Measurements from ENCODE around the gene PARP3. TPM values are rescaled to one million over a fixed set of nuclear protein-coding genes. Genes with fewer than 3 reads are reported as not detected.

Gene PARP3
- total and polyA plus RNA-seq, 2 donors from 2014 or later, result 28.5 to 30.1 TPM

DNA sequence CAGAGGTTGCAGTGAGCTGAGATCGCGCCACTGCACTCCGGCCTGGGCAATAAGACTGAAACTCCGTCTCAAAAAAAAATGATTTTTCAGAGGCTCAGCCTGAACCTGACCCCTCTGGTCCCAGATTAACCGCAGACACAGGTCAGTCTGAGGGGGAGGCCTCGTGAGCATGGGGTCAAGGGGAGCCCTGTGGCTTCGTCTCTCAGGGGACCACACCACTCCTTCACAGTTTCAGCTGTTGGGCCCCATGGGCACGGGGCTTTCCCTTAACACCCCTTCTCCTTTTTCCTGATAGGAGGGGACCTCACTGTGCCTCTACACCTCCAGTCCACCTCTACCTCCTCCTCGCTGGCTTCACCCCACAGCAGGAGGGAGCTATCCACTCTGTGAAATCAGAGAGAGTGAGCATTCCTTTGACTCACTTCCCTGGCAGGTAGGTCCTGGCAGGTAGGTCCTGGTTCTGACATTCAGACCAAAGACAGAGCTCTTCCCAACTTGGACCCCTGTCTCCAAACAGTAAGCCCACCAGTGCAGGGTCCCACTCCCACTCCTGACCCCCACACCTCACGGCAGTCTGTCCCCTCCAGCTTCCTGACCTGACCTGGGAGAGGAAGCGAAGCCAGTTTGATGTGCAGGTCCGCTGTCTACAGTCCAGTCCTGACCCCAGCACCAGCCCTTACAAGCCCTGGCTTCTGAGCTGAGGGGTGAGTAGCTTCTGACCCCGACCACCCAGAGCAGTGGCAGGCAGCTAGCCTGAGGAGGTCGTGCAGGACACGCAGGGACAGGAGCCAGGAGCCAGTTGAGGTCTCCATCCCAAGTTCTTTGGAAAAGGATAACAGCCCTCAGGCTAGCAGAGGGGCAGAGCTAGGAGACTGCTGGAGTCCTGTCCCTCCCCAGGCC, 9.4 kb upstream of the PARP3 start:
- no peak for TF ChIP-seq CTCF (IDR thresholded peaks at IDR 0.05; ENCODE audit: borderline replicate concordance, extremely low read depth, insufficient read depth)
- Histone ChIP-seq H3K9me3 (ENCODE audit: control insufficient read depth in 2 of 3, insufficient read depth in 1 of 3, low read length in 3 of 3) (no peaks in the 10 kb centered on the region), H3K4me1 (ENCODE audit: control insufficient read depth in 2 of 3, insufficient read depth in 2 of 3, low read depth in 1 of 3, low read length in 3 of 3) (no peaks in the 10 kb centered on the region), H3K27ac (ENCODE audit: low read depth in 2 of 2, low read length in 2 of 2) (no peak overlapping the region), H3K27me3 (ENCODE audit: control insufficient read depth, insufficient read depth, low read length) (no peaks in the 10 kb centered on the region), H3K9ac (ENCODE audit: low read length in 3 of 3) (no peak overlapping the region), H3K36me3 (ENCODE audit: control insufficient read depth in 2 of 3, insufficient read depth in 3 of 3, low read length in 3 of 3) (peaks cover 0 to 31% (median 18%) of the 10 kb centered on the region in 3 donors), H3K4me3 (ENCODE audit: low read length in 3 of 3) (no peak overlapping the region)
- intact Hi-C loops (cut with DNase I), result no loop called here
- FAIRE-seq, result no peak
- no peak for DNase-seq

DNA sequence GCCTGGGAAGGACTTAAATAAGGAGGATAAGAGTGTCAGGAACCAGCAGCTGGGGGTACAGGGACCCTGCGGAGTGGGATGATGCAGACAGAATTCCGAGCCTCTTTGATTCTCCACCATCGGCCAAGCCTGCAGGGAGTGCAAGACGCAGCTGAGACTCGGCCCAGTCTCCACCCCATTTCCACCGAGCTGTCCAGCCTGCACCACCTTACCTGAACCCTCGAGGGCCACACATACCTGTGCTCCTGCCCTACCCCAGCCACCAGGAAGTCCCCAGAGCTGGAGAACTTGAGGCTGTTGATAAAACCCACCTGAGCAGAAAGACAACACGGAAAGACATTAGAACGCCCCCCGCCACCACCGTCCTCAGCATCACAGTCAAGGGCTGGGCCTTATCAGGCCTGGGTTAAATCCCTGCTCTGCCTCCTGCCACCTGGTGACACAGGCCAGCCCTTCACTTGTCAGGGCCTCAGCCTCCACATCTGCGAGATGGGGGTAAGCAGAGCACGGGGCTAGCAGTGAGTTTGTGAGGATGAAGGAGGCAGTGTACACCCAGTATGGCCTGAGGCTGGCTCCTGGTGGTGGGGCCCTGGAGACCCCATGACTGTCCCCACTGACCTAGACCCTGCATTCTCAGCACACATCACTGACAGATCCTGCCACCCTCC, 8.6 kb upstream of the PARP3 start:
- Histone ChIP-seq H3K36me3 (ENCODE audit: control insufficient read depth in 2 of 3, insufficient read depth in 3 of 3, low read length in 3 of 3) (peaks cover 0 to 31% (median 18%) of the 10 kb centered on the region in 3 donors), H3K4me1 (ENCODE audit: control insufficient read depth in 2 of 3, insufficient read depth in 2 of 3, low read depth in 1 of 3, low read length in 3 of 3) (no peaks in the 10 kb centered on the region), H3K27ac (ENCODE audit: low read depth in 2 of 2, low read length in 2 of 2) (no peak overlapping the region), H3K4me3 (ENCODE audit: low read length in 3 of 3) (no peak overlapping the region), H3K9me3 (ENCODE audit: control insufficient read depth in 2 of 3, insufficient read depth in 1 of 3, low read length in 3 of 3) (no peaks in the 10 kb centered on the region), H3K27me3 (ENCODE audit: control insufficient read depth, insufficient read depth, low read length) (no peaks in the 10 kb centered on the region), H3K9ac (ENCODE audit: low read length in 3 of 3) (no peak overlapping the region)
- intact Hi-C loops (cut with DNase I), result no loop called here
- no peak for TF ChIP-seq CTCF (IDR thresholded peaks at IDR 0.05; ENCODE audit: borderline replicate concordance, extremely low read depth, insufficient read depth)
- DNase-seq (no peak), FAIRE-seq (no peak)

DNA sequence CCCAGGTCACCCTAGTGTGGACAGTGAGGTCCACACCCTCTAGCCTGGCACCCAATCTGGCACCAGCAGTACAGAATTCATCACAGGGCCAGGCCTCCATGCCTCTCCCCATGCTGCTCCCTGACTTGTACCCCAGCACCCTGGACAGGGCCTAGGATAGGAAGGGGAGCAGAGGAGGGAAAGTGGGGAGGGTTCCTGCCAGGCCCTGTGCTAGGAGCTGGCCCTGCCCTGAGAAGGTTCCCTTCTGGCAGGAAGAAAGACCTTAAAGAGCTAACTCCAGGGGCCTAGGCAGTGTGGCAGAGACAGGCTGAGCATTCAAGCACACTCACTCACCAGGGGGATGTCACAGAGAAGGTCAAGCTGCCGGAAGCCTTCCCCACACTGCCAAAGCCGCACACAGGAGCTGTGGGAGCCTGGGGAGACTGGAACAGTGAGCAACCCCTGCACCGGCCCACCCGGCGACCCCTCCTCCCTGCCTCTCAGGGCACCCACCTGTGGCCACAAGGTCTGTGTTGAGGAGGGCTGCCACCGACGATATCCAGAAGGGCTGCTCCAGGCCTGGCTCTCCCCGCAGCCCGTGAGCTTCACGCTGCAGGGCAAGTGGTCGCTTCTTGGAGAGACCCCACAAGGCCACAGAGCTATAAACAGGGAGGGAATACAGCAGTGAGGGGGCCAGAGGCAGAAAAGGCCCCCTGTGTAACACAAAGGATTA, 7.9 kb upstream of the PARP3 start:
- no peaks in the 10 kb centered on the region for H3K9me3 ChIP-seq (ENCODE audit: control insufficient read depth in 2 of 3, insufficient read depth in 1 of 3, low read length in 3 of 3)
- no peak for TF ChIP-seq CTCF (IDR thresholded peaks at IDR 0.05; ENCODE audit: borderline replicate concordance, extremely low read depth, insufficient read depth)
- no peak overlapping the region for H3K9ac ChIP-seq (ENCODE audit: low read length in 3 of 3)
- no peaks in the 10 kb centered on the region for H3K27me3 ChIP-seq (ENCODE audit: control insufficient read depth, insufficient read depth, low read length)
- H3K36me3 ChIP-seq (ENCODE audit: control insufficient read depth in 2 of 3, insufficient read depth in 3 of 3, low read length in 3 of 3), result peaks cover 0 to 31% (median 20%) of the 10 kb centered on the region in 3 donors
- H3K4me3 ChIP-seq (ENCODE audit: low read length in 3 of 3), result no peak overlapping the region
- intact Hi-C loops (cut with DNase I), result no loop called here
- H3K27ac ChIP-seq (ENCODE audit: low read depth in 2 of 2, low read length in 2 of 2), result no peak overlapping the region
- no peaks in the 10 kb centered on the region for H3K4me1 ChIP-seq (ENCODE audit: control insufficient read depth in 2 of 3, insufficient read depth in 2 of 3, low read depth in 1 of 3, low read length in 3 of 3)
- no peak for DNase-seq
- no peak for FAIRE-seq
